B cell (primary cell): Measurements from ENCODE around the gene CCDC6. TPM values are rescaled to one million over a fixed set of nuclear protein-coding genes. Genes with fewer than 3 reads are reported as not detected.
A peak's percentile ranks its signal among the peaks of the same experiment; 100 is the strongest.

Experiments
- ATAC-seq: fragments of 200-7000 bp; cut with Tn5 transposase; one replicate; pipeline ENCODE4 v1.10.0; 2021; ENCODE audit warnings: low read depth, mild to moderate bottlenecking, moderate number of reproducible peaks, moderate library complexity
- CTCF ChIA-PET: fragments of 350-600 bp; sonication (Branson Sonifier 250); formaldehyde crosslinking; loops from one replicate; lab custom pipeline; 2021; ENCODE audit warnings: antibody characterized with exemption, inconsistent platforms; lab: Charles Lee
- POLR2A ChIA-PET: fragments of 350-600 bp; sonication (Branson Sonifier 250); formaldehyde crosslinking; loops from one replicate; lab custom pipeline; 2021; ENCODE audit warnings: antibody characterized with exemption; lab: Charles Lee
- DNase-seq: peaks from one replicate; pipeline ENCODE4 v3.0.0; 2013
- H2AFZ ChIP-seq: 2 replicates; pipeline ENCODE4 v1.6.1; 2012; ENCODE audit warnings: mild to moderate bottlenecking, low read depth, low read length; ENCODE audit not compliant: insufficient read depth, poor library complexity, severe bottlenecking
- H3K27ac ChIP-seq, 2 donors: 1 replicate in 1 of 2; 2 replicates in 1 of 2; pipeline ENCODE4 v1.5.1; 2012 to 2013; ENCODE audit warnings: low read length in 2 of 2, mild to moderate bottlenecking in 2 of 2, moderate library complexity in 1 of 2
- H3K27me3 ChIP-seq, 4 experiments: fragments of 200-600 bp in 1 of 4; sonication (generic) in 1 of 4; replicated peaks in 1 of 4; 1 replicate in 2 of 4; 2 replicates in 2 of 4; pipeline versions ENCODE4 v1.6.1 to v1.7.0; 2013 to 2016; ENCODE audit warnings: low read length in 3 of 4, mild to moderate bottlenecking in 2 of 4, mixed read lengths in 1 of 4, moderate library complexity in 1 of 4; ENCODE audit not compliant: insufficient read depth in 4 of 4, control insufficient read depth in 3 of 4; ENCODE audit errors: control extremely low read depth in 1 of 4
- H3K36me3 ChIP-seq, 2 experiments: replicated peaks in 1 of 2; 1 replicate in 1 of 2; 2 replicates in 1 of 2; pipeline versions ENCODE4 v1.6.1 to v1.7.1; 2013; ENCODE audit warnings: low read length in 1 of 2; ENCODE audit not compliant: insufficient read depth in 2 of 2, control insufficient read depth in 1 of 2; ENCODE audit errors: control extremely low read depth in 1 of 2, extremely low read depth in 1 of 2
- H3K4me1 ChIP-seq, 2 donors: fragments of 200-600 bp in 1 of 2; sonication (generic) in 1 of 2; 1 replicate in 1 of 2; 2 replicates in 1 of 2; pipeline versions ENCODE4 v1.5.1 to v1.6.1; 2013 to 2017; ENCODE audit warnings: low read length in 2 of 2; ENCODE audit not compliant: control insufficient read depth in 2 of 2, insufficient read depth in 2 of 2
- H3K4me2 ChIP-seq: replicated peaks from 2 replicates; pipeline ENCODE3; 2012; ENCODE audit warnings: mild to moderate bottlenecking, low read depth, low read length; ENCODE audit not compliant: poor library complexity, severe bottlenecking
- H3K4me3 ChIP-seq, 5 experiments: fragments of 200-600 bp in 1 of 5; sonication (generic) in 1 of 5; 1 replicate in 3 of 5; 2 replicates in 2 of 5; pipeline versions ENCODE4 v1.5.1 to v1.7.0; 2011 to 2016; ENCODE audit warnings: low read length in 4 of 5, mild to moderate bottlenecking in 4 of 5, low read depth in 2 of 5, control low read depth in 1 of 5, moderate library complexity in 1 of 5; ENCODE audit not compliant: insufficient read depth in 1 of 5; ENCODE audit errors: control extremely low read depth in 1 of 5, extremely low read depth in 1 of 5
- H3K79me2 ChIP-seq: fragments of 200-600 bp; sonication (generic); one replicate; pipeline ENCODE4 v1.6.0; 2016; ENCODE audit warnings: low read length; ENCODE audit not compliant: control insufficient read depth, insufficient read depth
- H3K9ac ChIP-seq: fragments of 200-600 bp; sonication (generic); 2 replicates; pipeline ENCODE4 v1.6.1; 2017; ENCODE audit warnings: mild to moderate bottlenecking, low read length, moderate library complexity
- H3K9me3 ChIP-seq, 3 donors: one replicate each; pipeline versions ENCODE4 v1.6.1 to v1.7.1; 2013; ENCODE audit warnings: low read length in 2 of 3; ENCODE audit not compliant: control insufficient read depth in 2 of 3, insufficient read depth in 1 of 3; ENCODE audit errors: control extremely low read depth in 1 of 3
- H4K20me1 ChIP-seq: 2 replicates; pipeline ENCODE4 v1.6.0; 2012; ENCODE audit warnings: mild to moderate bottlenecking, low read length; ENCODE audit not compliant: insufficient read depth, control insufficient read depth, poor library complexity, severe bottlenecking
- H3K27ac Mint-ChIP-seq: one replicate; pipeline ENCODE4 v1.8.0; 2021; ENCODE audit warnings: mixed read lengths
- H3K27me3 Mint-ChIP-seq: one replicate; pipeline ENCODE4 v1.8.0; 2021; ENCODE audit warnings: mixed read lengths
- H3K4me1 Mint-ChIP-seq: one replicate; pipeline ENCODE4 v1.8.0; 2021; ENCODE audit warnings: mixed read lengths
- H3K4me3 Mint-ChIP-seq: one replicate; pipeline ENCODE4 v1.8.0; 2021; ENCODE audit warnings: mixed read lengths
- H3K9me3 Mint-ChIP-seq: one replicate; pipeline ENCODE4 v1.8.0; 2022; ENCODE audit warnings: mixed read lengths; ENCODE audit not compliant: insufficient read depth
- EZH2 ChIP-seq: IDR thresholded peaks from 2 replicates; pipeline ENCODE4 v1.6.1; 2012; ENCODE audit warnings: borderline replicate concordance, low read depth, mild to moderate bottlenecking, moderate library complexity, low read length; ENCODE audit not compliant: insufficient read depth, poor library complexity, severe bottlenecking
- WGBS: methylation state at CpG from one replicate; pipeline ENCODE4 v1.1.5; 2013; ENCODE audit warnings: missing lambda C conversion rate; ENCODE audit not compliant: insufficient coverage; 5-methylcytosine and 5-hydroxymethylcytosine counted together
- intact Hi-C: fragments of 100-400 bp; cut with micrococcal nuclease; formaldehyde crosslinking; loops from one replicate; pipeline ENCODE4 v1.10.0; 2022
- polyA plus RNA-seq: library from polyadenylated mRNA; depleted of rRNA; stranded (reverse); fragments of >200 nt; gene quantifications from 2 replicates; pipeline ENCODE4 v1.2.3, GENCODE V29; 2012
- total RNA-seq, 2 donors: library from RNA; stranded (reverse); fragments of 120-200 nt in 1 of 2; gene quantifications; 1 replicate in 1 of 2; 2 replicates in 1 of 2; pipeline versions ENCODE4 v1.2.3 to v1.2.4, GENCODE V29; 2013 to 2022
- TF ChIP-seq, protein P1 (sequence below): fragments of 200-600 bp; IDR thresholded peaks from one replicate; pipeline ENCODE4 v1.8.0; 2022; ENCODE audit warnings: antibody characterized with exemption, mild to moderate bottlenecking

CCDC6 gene
- total and polyA plus RNA-seq, 2 donors (not counting 1 experiment from before 2014, with no cell fraction given), result 18.2 to 30.1 TPM

GRCh38 chr10:59887972-59888640 lies 18.2 kb downstream of the CCDC6 start:
- H3K4me3 Mint-ChIP-seq, result peak overlapping the region; percentile 18
- no peaks in the 10 kb centered on the region for H3K27me3 Mint-ChIP-seq
- no peak overlapping the region for H2AFZ ChIP-seq
- H3K4me1 ChIP-seq, result peaks cover 73 to 85% of the 10 kb centered on the region in 2 donors
- H3K9me3 ChIP-seq, result no peaks in the 10 kb centered on the region
- no peak overlapping the region for H3K4me3 ChIP-seq
- peaks cover 94% of the 10 kb centered on the region for H3K4me1 Mint-ChIP-seq
- no peaks in the 10 kb centered on the region for H3K9me3 Mint-ChIP-seq
- no peak for TF ChIP-seq EZH2
- TF ChIP-seq, protein P1, sequence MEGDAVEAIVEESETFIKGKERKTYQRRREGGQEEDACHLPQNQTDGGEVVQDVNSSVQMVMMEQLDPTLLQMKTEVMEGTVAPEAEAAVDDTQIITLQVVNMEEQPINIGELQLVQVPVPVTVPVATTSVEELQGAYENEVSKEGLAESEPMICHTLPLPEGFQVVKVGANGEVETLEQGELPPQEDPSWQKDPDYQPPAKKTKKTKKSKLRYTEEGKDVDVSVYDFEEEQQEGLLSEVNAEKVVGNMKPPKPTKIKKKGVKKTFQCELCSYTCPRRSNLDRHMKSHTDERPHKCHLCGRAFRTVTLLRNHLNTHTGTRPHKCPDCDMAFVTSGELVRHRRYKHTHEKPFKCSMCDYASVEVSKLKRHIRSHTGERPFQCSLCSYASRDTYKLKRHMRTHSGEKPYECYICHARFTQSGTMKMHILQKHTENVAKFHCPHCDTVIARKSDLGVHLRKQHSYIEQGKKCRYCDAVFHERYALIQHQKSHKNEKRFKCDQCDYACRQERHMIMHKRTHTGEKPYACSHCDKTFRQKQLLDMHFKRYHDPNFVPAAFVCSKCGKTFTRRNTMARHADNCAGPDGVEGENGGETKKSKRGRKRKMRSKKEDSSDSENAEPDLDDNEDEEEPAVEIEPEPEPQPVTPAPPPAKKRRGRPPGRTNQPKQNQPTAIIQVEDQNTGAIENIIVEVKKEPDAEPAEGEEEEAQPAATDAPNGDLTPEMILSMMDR, result no peak
- ATAC-seq (no peak), DNase-seq (no peak)
- no peak overlapping the region for H3K9ac ChIP-seq
- ChIA-PET POLR2A (no interaction called here), CTCF (interaction anchor here (0.8 to 2.1 kb wide), 7 partner anchors 8 to 57 kb away, joined by 3 to 6 read pairs (median 4); partner anchors contain the start of gene CCDC6)
- H3K27me3 ChIP-seq, result no peaks in the 10 kb centered on the region
- H4K20me1 ChIP-seq, result peaks cover 68% of the 10 kb centered on the region
- WGBS, result 76% methylated on average over 6 of the region's 6 CpGs
- H3K27ac ChIP-seq, result no peak overlapping the region
- peaks cover 0 to 9% of the 10 kb centered on the region in 2 experiments for H3K36me3 ChIP-seq
- H3K27ac Mint-ChIP-seq, result peak overlapping the region; percentile 46
- intact Hi-C loops, result loop anchor here (5.0 kb wide), 1 partner anchor 56 kb away; no protein-coding TSS in a partner anchor
- H3K4me2 ChIP-seq, result peak overlapping the region; percentile 17
- peaks cover 85% of the 10 kb centered on the region for H3K79me2 ChIP-seq

DNA sequence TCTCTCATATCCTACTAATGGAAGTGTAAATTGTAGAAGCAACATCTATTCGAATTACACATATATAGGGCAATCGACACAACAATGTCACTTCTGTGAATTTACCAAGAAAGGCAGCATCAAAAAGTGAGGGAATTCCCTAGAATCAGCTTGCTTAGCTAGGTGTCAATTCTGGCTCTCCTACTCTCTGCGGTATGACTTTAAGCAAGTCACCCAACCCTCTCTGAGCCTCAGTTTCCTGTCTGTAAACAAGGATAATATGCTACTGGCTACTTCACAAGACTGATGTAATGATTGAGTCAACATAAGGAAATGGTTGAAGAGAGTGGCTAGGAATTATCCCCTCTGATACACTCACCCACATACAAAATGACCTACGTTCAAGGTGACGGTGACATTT lies 19.4 kb downstream of the CCDC6 start:
- no peaks in the 10 kb centered on the region for H3K27me3 ChIP-seq
- no peaks in the 10 kb centered on the region for H3K9me3 Mint-ChIP-seq
- ChIA-PET CTCF (no interaction called here), POLR2A (no interaction called here)
- H3K4me2 ChIP-seq, result peak overlapping the region; percentile 37
- H3K27ac ChIP-seq, result peak overlapping the region in 1 of 2 donors; percentile 6
- intact Hi-C loops, result loop anchor here (5.0 kb wide), 1 partner anchor 55 kb away; no protein-coding TSS in a partner anchor
- H2AFZ ChIP-seq, result no peak overlapping the region
- peaks cover 65 to 75% of the 10 kb centered on the region in 2 donors for H3K4me1 ChIP-seq
- no peak for ATAC-seq
- peaks cover 86% of the 10 kb centered on the region for H3K4me1 Mint-ChIP-seq
- no peak overlapping the region for H3K4me3 ChIP-seq
- no peak for TF ChIP-seq EZH2
- TF ChIP-seq, protein P1, result no peak
- 50% methylated on average over 2 of the region's 5 CpGs for WGBS
- peak overlapping the region; percentile 15 for H3K27ac Mint-ChIP-seq
- no peaks in the 10 kb centered on the region for H3K9me3 ChIP-seq
- peak overlapping the region; percentile 46 for H3K4me3 Mint-ChIP-seq
- H3K9ac ChIP-seq, result no peak overlapping the region
- peaks cover 68% of the 10 kb centered on the region for H4K20me1 ChIP-seq
- H3K79me2 ChIP-seq, result peaks cover 85% of the 10 kb centered on the region
- no peak for DNase-seq
- H3K27me3 Mint-ChIP-seq, result no peaks in the 10 kb centered on the region
- peaks cover 0 to 9% of the 10 kb centered on the region in 2 experiments for H3K36me3 ChIP-seq
